NCI-H1092 (cell line): Measurements from ENCODE around the gene PSMA8.
"Not testable (repeated sequence)": the region's sequence is repeated elsewhere in the genome, so short reads cannot be mapped to it uniquely, and the experiment has no call there.

Experiments
- DNase-seq: peaks from one replicate; lab custom pipeline; 2025; lab: John Stamatoyannopoulos, UW

The PSMA8 gene

DNA sequence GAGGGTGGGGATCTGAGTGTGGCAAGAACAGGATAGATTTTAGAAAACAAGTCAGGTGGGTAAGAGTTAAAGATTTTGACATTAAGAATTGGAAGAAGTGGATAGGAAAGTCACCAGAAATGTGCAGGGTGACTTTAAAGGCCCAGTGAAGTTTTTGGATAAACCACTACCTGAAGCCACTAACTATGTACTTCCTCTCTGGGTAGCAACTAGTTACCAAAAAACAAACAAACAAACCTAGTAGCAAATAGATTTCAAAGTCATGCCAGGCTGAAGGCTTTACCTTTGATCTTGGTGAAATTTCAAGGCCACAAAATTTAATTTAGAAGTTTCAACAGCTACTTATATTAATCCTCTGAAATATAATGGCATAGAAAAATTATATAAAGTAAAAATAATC, 42.5 kb downstream of the PSMA8 start:
- no peak for DNase-seq

DNA sequence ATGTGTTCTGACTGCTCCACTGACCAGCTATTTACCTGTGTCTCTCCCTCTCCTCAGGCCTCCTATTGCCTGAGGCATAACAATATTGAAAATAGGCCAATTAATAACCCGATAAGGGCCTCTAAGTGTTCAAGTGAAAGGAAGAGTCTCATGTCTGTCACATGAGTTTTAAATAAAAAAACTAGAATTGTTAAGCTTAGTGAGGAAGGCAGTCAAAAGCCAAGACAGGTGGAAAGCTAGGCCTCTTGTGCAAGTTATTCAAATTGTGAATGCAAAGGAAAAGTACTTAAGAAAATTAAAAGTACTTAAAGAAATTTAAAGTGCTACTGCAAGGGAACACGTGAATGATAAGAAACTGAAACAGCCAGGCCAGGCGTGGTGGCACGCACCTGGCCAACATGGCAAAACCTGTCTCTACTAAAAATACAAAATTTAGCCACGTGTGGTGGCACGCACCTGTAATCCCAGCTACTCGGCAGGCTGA, 47.7 kb downstream of the PSMA8 start:
- DNase-seq, result no peak

DNA sequence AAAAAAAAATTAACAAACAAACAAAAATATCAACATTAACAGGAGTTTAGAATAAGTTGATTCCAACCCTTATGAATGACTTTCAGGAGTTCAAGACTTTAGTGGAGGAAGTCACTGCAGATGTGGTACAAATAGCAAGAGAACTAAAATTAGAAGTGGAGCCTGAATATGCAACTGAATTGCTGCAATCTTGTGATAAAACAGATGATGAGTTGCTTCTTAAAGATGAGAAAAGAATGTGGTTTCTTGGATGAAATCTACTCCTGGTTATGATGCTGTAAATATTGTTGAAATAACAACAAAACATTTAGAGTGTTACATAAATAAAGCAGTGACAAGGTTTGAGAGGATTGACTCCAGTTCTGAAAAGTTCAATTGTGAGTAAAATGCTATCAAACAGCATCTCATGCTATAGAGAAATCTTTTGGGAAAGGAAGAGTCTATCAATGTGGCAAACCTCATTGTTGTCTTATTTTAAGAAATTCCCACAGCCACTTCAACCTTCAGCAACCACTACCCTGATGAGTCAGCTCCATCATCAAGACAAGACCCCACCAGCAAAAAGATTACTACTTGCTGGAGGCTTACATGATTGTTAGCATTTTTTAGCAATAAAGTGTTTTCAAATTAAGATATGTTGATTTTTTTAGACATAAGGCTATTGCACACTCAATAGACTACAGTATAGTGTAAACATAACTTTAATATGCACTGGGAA, 49.9 kb downstream of the PSMA8 start:
- no peak for DNase-seq

DNA sequence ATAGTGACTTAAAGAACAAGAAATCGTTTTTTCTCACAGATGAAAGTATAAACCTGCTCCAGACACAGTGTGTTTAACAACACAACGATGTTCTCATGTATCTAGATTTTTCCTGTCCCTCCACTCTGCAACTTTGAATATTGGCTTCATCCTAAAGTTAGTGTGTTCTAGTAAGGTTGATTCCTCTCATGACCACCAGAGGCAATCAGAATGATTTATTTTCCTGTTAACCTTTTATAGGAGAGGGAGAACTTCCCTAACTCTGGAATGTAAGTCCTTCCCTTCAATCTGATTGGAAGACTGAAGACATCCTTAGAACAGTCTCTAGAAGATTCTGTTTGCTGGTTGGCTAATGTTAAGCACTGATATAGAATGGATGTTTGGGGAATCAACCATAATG, 51.6 kb downstream of the PSMA8 start:
- no peak for DNase-seq

DNA sequence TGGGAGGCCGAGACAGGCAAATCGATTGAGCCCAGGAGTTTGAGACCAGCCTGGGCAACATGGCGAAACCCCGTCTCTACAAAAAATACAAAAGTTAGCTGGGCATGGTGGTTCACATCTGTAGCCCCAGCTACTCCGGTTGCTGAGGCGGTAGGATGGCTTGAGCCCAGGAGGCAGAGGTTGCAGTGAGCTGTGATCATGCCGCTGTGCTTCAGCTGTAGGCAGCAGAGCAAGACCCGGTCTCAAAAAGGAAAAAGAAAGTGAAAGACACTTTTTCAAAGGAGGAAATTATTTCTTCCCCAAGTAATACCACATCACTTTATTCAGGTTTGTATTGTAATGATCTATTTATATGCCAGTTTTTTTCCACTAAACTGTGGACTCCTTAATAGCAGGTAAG, 56.8 kb downstream of the PSMA8 start:
- DNase-seq, result no peak

DNA sequence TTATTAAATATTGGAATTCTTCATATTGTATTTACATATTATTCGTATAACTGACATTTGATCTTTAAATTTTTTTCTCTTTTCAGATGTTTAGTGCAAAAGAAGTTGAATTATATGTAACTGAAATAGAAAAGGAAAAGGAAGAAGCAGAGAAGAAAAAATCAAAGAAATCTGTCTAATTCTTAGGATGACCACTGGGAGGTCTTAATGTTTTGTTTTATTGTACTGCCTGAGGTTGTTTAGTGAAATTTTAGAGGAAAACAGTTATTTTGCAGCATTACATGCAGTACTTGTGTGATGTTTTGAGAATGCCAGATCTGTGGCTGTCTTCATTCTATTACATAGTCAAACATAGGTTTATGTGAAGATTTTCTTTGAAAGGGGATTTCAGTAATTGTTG, 58.6 kb downstream of the PSMA8 start:
- DNase-seq, result no peak

DNA sequence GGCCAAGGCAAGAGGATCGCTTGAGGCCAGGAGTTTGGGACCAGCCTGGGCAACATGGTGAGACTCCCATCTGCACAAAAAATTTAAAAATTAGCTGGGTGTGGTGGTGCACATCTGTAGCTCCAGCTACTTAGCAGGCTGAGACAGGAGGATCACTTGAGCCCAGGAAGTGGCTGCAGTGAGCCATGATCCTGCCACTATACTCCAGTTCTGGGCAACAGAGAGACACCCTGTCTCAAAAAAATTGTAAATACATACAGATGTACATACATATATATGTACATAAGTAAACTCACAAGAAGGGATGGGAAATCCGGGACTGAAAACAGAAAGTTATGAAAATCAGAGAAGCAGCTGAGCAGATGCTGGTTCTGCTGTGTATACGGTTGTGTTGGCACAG, 62.9 kb downstream of the PSMA8 start:
- no peak for DNase-seq

DNA sequence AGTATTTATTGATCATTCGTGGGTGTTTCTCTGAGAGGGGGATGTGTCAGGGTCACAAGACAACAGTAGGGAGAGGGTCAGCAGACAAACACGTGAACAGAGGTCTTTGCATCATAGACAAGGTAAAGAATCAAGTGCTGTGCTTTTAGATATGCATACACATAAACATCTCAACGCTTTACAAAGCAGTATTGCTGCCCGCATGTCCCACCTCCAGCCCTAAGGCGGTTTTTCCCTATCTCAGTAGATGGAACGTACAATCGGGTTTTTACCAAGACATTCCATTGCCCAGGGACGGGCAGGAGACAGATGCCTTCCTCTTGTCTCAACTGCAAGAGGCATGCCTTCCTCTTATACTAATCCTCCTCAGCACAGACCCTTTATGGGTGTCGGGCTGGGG, 68.3 kb downstream of the PSMA8 start:
- not testable (repeated sequence) for DNase-seq

DNA sequence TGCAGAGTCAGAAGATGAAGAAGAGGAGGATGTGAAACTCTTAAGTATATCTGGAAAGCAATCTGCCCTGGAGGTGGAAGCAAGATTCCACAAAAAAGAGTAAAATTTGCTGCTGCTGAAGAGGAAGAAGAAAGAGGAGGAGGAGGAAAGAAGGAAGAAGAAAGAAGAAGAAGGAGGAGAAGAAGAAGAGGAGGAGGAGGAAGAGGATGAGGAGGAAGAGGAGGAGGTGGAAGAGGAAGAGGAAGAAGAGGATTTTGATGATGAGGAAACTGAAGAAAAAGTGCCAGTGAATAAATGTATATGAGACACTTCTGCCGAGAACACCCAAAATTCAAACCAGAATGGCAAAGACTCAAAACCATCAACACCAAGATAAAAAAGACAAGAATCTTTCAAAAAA, 71.6 kb downstream of the PSMA8 start:
- DNase-seq, result no peak

DNA sequence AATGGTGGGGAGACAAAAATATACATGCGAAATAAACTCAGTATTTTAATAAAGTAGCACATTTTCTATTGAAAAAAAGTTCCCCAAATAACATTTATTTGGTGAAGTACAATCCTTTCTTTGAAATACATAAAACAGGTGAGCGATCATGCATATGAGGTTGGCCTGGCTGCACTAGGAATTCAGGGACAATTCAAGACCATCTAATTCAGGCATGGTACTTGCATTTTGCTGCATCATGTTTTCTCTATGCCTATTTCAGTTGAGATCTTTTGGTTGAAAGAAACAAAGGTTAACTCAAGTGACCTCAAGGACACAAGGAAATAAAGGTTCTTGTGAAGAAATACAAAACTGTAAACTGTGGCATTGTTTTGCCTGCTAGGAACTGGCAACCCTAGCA, 72.8 kb downstream of the PSMA8 start:
- DNase-seq, result no peak

DNA sequence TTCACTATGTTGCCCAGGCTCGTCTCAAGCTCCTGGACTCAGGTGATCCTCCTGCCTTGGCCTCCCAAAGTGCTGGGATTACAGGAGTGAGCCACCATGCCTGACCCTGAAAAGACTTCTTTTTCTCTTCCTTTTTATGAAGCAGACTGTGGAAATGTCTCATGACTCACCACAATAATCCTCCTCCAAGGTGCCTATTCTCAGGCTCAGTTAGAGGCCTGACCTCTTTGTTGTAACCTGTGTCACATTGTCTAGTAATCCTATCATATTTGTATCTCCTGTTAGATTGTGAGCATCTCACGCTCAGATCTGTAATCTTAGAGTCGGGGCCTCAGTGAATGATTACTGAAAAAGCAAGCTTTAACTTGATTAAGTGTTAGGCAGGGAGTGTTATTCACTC, 74.3 kb downstream of the PSMA8 start:
- DNase-seq, result no peak

DNA sequence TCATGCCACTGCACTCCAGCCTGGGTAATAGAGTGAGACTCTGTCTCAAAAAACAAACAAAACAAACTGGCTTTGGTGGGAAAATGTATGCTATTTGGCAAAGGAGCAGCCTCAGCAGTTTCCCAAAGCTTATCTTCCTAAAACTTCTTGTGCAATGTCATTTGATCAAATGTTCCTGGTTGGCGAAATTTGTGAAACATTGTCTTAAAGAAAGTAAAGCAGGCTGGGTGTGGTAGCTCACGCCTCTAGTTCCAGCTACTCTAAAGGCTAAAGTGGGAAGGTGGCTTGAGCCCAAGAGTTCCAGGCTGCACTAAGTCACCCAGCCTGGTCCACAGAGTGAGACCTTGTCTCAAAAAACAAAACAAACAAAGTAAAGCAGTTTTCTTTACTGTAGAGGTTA, 75.3 kb downstream of the PSMA8 start:
- no peak for DNase-seq

DNA sequence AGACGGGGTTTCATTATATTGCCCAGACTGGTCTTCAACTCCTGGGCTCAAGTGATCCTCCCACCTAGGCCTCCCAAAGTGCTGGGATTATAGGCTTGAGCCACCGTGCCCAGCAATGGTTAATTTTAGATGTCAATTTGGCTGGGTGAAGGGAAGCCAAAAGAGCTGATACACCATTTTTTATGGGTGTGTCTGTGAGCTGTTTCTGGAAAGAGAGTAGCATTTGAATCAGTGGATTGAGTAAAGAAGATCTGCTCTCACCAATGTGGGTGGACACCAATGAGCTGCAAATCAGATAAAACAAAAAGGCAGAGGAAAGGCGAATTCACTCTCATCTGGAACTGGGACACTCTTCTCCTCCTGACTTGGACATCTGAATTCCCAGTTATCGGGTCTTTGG, 76.5 kb downstream of the PSMA8 start:
- DNase-seq, result no peak

DNA sequence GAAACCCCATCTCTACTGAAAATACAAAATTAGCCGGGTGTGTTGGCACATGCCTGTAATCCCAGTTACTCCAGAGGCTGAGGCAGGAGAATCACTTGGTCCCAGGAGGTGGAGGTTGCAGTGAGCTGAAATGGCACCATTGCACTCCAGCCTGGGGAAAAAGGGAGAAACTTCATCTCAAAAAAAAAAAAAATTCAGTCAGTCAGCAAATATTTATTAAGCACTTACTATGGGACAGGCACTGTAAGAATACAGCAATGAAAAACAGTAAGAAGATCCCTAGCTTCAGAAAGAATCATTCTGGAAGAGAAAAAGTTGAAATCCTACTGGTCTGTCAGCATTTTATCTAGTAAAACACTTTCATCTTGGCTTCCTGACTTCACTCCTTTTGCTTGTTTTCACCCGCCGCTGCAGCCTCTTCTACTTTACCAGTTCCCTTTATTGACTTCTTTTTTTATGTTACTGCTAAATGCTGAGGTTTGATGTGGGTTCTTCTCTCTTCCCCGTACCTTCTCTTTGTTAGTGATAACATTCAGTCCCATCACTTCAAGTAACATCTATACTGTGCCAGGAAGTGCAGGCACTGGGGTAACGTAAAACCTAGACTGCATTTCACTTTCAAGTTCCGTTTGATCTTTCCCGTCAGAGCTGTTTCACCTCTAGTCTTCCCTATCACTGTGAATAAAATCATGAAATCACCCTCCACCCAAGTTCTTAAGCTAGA, 81.7 kb downstream of the PSMA8 start:
- DNase-seq, result no peak

DNA sequence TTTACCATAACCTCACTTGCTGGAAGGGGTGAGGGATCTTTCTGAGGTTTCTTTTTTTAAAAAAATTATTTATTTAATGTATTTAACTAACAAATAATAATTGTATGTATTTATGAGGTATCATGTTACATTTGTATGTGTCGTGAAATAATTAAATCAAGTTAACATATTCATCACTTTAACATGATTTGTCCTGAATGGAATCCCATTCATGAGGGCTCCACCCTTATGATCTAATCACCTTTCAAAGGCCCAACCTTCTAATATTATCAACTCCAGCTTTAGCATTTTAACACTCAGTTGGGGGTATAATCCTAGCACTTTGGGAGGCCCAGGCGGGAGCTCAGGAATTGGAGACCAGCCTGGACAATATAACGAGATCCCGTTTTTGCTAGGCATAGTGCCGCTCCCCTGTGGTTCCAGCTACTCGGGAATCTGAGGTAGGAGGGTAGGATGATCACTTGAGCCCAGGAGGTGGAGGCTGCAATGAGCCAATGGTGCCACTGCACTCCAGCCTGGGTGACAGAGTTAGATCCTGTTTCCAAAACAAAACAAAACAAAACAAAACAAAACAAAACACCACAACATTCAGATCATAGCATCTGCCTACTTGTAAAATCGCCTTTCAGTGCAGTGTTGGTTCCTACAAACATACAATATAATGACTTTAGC, 91.5 kb downstream of the PSMA8 start:
- no peak for DNase-seq

DNA sequence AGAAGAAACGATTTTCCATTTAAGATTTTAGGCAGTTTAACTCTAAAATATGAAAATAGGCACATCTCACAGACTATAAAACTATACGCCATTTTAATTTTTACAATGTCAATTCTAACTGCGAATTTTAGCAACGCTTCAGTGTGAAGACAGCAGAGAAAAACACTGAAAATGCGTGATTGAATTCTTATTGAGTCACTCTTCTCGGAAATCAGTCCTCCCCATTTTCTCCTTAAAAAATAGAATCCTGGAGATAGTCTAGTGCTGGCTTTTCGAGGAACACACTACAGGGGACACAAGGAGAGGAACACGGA, 92.2 kb downstream of the PSMA8 start:
- DNase-seq, result no peak

DNA sequence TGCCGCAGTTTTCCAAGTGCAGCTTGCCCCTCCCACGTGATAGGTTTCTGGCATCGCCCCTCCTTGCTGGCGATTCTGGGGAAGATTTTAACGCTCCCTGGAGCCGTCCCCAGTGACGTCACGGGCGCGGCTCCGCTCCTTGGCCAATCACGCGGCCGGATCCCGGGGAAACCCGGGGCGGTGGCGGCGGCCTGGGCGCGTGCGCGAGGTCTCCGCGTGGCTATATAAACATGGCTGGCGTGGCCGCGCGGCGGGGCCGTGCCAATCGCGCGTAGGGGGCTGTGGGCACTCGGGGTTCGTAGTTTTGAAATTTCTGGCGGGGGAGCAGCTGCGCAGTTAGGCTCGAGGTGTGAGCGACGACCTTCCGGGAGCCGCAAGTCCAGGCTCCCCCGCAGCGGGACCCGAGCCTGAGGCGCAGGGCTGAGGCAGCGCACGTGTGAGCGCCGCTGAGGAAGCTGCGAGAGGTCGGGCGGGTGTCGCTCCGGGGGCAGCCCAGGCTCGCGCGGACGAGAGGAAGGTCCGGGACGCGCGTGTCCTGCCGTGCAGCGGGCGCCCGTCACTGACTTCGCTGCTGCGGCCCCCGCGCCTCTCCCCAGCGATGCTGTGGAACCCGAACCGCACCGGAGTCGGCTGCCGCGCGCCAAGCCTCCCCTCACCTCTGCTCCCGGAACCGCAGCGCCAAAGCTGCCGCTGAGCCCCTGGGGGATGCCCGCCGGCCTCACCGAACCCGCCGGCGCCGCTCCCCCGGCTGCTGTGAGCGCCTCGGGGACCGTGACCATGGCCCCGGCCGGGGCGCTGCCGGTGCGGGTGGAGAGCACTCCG, 92.8 kb downstream of the PSMA8 start, which contains the start of gene TAF4B:
TAF4B (plus strand) TSS at position 217 of the 822 bp plus-strand sequence; CDS start at position 706, 489 bp downstream.
- peak; percentile 81 for DNase-seq

DNA sequence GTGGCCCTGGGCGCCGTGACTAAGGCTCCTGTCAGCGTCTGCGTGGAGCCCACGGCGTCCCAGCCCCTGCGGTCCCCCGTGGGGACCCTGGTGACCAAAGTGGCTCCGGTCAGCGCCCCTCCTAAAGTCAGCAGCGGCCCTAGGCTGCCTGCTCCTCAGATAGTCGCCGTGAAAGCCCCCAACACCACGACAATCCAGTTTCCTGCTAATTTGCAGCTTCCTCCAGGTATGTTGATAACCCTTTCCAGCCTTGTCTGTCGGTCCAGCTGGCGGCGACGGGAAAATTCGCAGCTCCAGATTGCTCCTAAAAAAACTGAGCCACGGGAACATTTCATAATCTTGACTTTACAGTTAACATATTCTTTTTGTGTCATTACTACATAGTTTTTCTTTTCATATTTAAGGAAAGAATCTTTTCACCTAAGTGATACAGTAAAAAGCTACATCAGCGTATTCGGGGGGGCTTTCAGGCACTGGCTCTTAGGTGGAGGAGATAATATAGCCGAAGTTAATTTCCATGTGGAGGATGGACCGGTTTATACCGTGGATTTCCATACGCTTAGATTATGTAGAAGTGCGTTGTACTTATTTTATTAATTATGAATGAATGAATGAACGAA, 93.5 kb downstream of the PSMA8 start:
- DNase-seq, result no peak

DNA sequence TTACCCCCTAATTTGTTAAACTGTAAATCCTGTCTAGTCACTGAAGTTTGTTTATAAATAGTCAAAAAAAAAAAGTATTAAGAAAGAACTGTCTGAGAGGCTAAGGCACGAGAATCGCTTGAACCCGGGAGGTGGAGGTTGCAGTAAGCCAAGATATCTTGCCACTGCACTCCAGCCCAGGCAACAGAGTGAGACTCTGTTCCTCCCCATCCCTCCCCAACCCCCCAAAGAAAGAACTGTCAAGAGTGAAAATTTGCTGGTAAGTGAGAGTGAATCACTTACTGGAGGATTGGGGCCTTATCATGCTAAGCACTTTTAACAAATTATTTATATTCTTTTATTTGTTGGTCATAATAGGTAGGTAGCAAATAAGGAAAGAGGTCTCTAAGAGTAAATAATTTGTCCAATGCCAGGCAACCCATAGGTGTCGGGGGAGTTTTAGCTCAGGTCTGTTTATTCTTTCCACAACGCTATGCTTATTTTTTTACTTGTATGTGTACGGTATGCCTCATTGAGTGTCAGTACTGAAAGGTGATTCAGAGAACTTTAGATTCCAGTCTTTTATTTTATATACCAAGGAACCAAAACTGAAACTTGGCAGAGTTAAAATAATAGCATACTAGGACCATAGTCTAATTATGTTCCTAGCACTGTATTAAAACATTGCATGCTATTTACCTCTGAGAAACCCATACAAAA, 95.0 kb downstream of the PSMA8 start:
- no peak for DNase-seq

DNA sequence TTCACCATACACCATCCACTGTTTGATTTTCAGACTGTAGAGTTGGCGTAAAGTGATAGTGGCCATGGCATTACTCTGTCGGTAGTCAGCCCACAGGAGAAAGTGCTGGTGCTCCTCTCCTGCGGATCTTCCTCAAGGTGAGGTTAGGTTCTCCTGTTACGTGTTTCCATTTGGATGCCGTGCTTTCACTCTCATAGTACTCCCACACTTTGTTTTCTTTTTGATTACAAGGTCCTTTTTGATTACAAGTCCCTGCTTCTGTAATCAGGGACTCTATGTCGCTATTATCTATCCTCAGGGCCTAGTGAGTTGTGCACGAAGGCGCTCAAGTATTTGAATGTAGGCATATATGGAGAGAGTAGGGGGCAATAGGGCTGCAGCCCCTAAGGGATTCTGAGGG, 96.8 kb downstream of the PSMA8 start:
- DNase-seq, result no peak

DNA sequence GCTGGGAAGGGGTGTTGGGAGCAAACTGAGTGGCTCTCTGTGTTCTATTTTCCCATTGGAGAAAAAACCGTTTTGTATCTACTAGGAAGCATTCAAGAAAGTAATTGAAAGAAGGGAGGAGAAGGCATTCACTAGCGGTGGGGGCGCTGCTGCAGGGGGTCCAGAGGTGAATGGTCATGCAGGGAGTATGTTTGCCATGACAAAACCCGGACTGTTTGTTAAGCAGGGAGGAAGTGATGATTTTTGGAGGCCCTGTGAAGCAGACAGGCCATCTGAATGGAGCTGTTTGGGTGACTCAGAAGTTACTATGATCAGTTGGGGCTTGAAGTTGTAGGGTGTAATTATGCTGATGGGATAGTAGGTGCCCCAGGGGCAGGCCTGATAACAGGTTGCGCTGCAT, 99.5 kb downstream of the PSMA8 start:
- DNase-seq, result no peak
